Ammon's horn (tissue), 1 donor: Measurements from ENCODE around the gene RBM33.

Source experiments
- DNase-seq: peaks from one replicate; pipeline ENCODE4 v3.0.0-alpha.2; 2016; ENCODE audit warnings: low spot score

RBM33 gene

DNA sequence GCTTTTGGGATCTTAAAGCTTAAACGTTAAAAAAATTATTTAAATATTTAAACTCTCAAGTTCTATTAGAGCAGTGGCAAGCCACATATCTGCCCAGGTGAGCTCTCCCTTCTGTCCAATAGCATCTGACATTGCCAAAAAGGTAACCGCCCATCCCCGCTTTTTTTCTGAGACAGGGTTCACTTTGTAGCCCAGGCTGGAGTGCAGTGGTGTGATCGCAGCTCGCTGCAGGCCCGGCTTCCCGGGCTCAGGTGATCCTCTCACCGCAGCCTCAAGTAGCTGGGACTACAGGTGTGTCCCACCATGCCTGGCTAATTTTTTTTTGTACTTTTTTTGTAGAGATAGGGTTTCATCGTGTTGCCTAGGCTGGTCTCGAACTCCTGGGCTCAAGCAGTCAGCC lies 83.2 kb downstream of the RBM33 start:
- DNase-seq = no peak

DNA sequence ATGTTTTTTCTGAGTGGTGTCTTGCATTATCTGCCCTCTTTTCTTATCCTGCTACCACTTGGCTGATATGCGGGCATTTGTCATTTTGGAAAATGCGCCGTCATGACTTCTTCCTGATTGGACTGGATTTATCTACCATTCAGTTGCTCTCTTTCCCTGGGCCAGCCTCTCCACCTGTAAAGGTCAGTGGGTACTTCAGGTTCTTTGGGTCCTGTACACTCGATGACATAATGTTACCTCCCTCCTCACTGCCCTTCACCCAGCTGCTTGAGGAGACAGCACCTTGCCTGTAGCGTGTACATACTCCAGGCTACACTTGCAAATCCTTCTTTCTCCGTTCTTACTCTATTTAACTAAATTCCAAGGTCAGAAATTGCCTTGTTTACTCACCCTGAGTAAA lies 83.7 kb downstream of the RBM33 start:
- DNase-seq = no peak

DNA sequence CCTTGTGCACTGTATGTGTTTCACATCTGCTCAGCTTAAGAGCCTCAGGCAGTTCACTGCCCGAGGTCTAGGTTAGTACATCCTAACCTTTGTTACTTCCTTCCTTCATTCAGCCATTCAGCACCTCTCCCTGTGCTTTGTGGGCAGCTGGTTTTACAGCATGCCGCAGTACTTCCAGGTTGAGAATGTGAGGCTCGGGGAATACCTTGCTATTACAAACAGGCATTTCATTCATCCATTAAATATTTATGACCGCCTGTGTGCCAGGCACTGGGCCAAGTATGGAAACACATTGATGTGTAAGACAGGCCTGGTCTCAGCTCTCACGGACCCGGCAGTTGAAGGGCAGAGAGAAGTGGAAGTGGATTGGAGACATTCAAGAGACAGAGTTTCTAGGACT lies 85.4 kb downstream of the RBM33 start:
- DNase-seq = no peak

- DNase-seq = no peak
Observed at GRCh38 chr7:155731380-155731779, 86.9 kb downstream of the RBM33 start.

DNA sequence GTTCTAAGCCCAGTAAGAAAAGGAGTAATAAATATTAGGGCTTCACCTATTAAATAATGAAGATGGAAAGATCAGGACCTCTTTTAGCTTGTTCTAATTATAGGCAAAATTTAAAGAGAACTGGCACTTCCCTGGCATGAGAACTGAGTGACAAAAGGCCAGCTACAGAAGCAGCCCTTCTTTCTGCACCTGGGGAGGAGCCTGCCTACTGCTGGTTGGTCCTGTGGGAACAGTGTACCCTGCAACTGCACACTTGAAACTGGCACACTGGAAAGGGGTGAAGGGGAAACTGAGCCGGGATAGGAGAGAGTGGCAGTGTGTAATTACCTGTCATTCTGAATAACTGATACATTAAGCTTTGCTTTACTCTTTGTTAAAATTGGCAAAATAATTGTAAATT lies 87.4 kb downstream of the RBM33 start:
- DNase-seq = no peak

DNA sequence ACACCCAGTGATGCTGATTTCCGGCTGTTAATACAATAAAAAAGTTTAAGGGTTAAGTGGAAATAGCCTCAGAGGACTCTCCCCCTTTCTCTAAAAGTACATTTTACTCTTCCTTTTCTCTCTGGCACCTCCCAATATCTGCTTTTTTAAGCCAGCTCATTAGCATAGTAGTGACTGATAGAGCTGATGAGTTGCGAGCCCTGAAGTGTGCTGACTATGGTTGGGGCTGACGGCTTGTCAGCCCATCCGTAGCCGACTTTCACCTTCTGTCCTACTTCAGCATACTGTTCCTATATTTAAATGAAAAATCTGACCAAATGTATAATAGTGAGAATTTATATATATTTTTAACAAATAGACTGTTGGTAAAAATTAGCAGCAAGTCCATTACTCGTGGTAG lies 87.8 kb downstream of the RBM33 start:
- DNase-seq = no peak

DNA sequence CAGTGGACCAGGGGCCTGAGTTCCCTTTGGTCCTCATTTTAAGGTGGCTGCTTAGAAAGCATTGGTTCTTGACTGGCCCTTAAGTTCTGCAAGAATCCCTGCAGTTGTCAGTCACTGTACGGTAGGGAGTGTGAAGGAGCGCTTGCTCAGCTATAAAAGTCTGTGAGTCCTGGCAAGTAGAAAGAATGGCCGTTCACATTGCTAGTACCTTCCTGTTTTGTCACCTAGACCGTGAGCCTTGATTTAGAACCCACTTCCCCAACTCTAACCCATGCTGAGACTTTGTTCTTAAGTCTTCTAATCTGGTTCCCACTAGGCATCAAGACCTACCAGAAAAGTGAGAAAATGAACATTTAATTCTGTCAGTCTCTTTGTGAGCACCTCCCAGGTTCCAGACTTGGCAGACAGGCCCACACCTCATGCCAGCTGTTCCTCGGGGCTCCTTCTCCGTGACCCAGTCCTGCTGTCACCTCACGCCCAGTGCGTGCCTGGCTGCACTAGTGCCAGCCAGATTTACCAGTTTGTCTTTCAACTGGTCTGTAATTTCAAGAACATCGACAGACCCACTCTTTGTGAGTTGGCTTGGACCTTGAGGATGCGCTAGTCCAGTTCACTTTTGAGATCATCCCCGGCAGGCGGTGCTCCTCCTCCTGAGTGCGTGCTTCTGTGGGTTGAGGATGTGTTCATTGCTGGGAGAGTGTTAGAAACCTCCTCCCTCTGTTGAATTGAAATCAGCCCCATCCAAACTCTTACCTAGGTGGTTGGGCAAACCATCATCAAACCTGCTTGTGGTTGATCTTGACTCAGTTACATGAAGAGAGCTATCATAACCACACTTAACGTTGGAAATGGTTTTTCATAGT lies 89.4 kb downstream of the RBM33 start:
- no peak for DNase-seq

- no peak for DNase-seq
Observed at GRCh38 chr7:155734445-155734809, 90.0 kb downstream of the RBM33 start.

- DNase-seq = no peak
Observed at GRCh38 chr7:155735442-155736115, 91.1 kb downstream of the RBM33 start.

DNA sequence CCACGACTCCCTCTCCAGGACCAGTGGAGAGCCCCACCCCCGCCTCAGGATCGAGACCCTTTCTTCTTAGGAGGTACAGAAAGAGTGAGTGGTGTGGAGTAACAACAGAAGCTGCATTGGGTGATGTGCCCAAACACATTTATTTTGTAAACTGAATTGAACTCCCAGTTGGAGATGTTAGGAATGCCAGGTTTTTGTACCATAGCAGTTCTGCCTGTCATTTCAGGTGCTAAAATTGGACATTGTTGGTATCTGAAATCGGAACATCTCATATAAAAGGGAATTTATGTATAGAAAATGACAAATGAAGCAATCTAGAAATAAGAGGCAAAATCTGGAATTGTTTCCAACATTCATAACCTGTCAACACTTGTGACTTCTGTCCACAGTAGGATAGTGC lies 93.1 kb downstream of the RBM33 start:
- DNase-seq = no peak

- DNase-seq = no peak
Observed at GRCh38 chr7:155738104-155738503, 93.6 kb downstream of the RBM33 start.

DNA sequence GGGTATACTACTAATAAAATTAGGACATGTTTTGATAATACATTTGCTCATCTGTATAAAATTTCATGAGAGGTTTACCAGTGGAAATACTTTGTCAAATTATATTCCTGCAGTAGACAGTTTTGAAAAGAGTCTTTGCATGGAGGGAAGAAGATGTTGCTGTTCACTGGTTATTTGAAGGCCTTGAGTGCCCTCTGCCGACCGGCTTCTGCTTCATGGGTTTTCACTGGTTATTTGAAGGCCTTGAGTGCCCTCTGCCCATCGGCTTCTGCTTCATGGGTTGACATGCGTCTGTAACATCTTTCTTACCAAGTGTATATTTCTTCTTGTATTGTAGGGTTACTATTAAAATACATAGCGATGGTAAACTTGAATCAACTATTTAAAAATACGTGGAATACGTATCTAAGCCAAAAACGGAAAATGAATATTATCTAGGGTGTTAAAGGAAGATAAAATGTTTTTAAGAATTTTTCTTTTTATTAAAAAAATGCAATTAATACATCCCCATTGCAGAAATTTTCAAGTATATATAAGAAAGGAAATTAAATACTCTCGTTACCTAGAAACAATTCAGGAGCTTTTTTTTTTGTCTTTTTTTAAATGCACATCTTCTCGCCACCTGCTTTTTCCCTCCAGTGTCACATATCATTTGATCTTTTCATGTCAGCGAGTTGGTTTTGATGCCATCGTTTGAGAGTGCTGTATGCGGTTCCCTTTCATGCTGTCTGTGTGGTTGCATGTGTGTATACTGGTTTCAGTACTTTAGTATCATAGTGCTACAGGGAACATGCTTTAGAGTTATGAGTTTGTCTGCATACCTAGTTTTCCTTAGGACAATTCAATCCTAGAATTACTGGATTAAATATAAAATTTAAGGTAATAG lies 94.4 kb downstream of the RBM33 start:
- DNase-seq = peak; percentile 92

DNA sequence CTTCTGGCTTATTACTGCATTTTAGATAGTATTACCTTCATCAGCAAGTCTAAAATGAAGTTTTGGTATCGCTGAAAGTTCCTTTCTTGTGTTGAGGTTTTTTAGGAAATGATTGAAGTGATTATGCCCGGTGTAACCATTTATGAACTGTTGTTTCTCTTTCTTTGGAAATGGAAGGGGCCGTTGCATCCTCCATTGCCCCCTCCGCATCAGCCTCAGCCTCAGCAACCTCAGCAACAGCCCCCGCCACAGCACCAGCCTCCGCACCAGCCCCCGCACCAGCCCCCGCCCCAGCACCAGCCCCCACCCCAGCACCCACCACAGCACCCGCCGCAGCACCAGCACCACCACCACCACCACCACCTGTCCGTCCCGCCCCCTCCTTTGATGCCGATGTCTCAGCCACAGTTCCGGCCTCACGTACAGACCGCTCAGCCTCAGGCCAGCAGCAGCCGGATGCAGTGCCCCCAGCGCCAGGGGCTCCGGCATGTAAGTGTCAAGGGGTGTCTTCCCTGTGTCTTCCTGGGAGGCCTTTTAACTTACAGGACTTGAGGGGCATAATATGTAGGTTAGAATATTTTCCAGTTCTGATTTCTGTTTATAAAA lies 95.2 kb downstream of the RBM33 start:
- DNase-seq = no peak

DNA sequence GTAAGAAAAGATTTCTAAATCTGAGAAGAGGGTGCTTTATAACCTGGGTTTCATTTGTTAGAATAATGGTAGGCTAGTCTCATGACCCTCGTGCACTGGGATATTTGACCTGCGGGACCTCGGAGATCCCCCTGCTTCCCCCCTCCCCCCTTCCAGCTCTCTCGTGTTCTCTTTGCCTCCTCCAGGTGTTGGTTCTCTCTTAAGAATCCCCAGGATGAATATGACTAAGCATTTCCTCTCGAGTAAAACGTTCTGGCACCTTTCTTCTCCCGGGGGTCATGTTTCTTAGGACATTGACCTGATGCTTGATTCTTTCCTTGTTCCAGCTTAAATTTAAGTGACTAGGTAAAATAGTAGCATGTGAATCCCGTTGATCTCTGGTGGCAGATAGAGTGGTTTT lies 96.6 kb downstream of the RBM33 start:
- no peak for DNase-seq

DNA sequence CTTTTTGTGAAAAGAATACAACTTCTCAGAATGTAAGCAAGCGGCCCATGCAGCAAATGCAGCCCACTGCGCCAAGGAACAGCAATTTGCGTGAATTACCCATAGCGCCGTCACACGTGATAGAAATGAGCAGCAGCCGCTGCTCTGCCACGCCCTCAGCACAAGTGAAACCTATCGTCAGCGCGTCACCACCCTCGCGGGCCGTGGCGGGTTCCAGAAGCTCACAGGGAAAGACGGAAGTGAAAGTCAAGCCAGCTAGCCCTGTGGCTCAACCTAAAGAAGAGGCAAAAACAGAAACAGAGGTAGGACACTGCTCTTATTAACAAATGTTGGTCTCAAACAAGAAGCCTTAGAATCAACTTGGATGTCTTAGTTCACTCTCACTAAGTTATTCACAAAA lies 97.3 kb downstream of the RBM33 start:
- peak; percentile 46 for DNase-seq

DNA sequence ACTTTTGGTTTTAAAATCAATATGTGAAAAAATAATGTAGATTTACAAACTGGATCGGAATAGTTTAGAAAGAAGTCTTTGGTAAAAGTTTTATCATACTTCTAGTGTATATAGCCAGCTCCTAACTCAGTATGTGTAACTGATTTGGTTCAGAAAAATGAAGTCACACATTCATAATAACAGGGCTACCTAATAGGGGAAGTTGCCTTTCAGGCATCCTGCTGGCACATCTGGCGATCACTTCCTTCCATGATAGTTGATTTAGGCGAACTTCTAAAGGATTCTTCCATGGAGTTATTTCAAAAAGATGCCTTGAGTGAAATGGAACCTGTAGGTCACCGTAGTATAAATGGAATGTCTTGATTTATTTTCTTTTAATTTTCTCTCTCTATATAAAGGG lies 98.7 kb downstream of the RBM33 start:
- DNase-seq = no peak

DNA sequence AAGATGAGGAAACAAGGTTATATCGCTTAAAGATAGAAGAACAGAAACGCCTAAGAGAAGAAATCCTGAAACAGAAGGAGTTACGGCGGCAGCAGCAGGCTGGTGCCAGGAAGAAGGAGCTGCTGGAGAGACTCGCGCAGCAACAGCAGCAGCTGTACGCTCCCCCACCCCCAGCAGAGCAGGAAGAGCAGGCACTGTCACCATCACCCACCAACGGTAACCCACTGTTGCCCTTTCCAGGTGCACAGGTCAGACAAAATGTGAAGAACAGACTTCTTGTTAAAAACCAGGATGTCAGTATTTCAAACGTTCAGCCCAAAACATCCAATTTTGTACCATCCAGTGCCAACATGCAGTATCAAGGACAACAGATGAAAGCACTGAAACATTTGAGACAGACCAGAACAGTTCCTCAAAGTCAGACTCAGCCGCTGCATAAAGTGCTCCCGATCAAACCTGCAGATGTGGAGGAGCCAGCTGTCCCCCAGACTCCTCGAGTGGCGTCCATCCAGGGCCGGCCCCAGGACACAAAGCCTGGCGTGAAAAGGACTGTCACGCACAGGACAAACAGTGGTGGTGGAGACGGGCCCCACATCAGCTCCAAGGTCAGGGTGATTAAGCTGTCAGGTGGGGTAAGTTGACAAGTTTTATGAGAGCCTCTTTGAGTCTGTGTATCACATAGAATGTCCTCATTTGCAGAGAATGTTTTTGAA lies 100.7 kb downstream of the RBM33 start:
- DNase-seq = no peak

DNA sequence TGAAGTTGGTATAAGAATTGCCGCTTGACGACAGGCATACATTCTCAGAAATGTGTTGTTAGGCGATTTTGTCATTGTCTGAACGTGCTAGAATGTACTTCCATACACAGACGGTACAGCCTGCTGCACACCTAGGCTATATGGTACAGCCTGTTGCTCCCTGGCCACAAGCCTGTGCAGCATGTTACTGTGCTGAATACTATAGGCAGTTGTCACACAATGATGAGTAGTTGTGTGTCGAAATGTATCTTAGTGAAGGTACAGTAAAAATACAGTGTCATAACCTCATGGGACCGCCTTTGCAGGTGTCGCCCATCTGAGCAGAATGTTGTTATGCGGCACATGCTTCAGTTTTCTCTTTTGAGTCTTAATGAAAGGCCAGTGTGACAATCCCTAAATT lies 101.3 kb downstream of the RBM33 start:
- no peak for DNase-seq

- DNase-seq = no peak
Observed at GRCh38 chr7:155746188-155746587, 101.7 kb downstream of the RBM33 start.

DNA sequence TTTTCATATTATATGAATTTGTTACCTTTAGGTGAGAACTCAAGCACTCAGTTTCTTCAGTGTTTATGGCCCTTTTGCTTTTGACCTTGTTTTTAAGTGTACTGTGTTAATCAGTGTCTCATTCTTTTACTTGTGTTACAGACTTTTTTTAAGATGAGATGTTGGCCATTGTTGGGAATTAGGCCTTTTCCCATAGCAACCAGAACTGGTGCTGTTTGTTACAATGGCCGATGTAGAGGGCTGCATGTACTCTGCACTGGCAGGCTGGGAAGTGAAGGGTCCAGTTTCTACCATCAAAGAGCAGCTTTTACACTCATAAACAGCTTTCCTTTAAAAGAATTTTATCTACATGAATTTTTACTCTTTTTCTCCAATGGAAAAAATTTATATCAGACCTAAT lies 102.7 kb downstream of the RBM33 start:
- no peak for DNase-seq

- DNase-seq = no peak
Observed at GRCh38 chr7:155749578-155749977, 105.1 kb downstream of the RBM33 start.
